DMS79 (cell line): ENCODE measurements around the gene ALDH3B2.

ENCODE experiments used
- DNase-seq: peaks from one replicate; lab custom pipeline; 2025; lab: John Stamatoyannopoulos, UW

The ALDH3B2 gene

GRCh38 chr11:67613960-67614715 lies 60.3 kb downstream of the ALDH3B2 start:
- no peak for DNase-seq

GRCh38 chr11:67613313-67613959 lies 61.0 kb downstream of the ALDH3B2 start:
- no peak for DNase-seq

- DNase-seq = no peak
Measured at GRCh38 chr11:67612751-67613150, 61.7 kb downstream of the ALDH3B2 start.
